ENCODE results near the gene PACSIN2.

Gene PACSIN2

GRCh38 chr22:42901790-42902508, 113.0 kb downstream of the PACSIN2 start:
- no peak for FAIRE-seq

GRCh38 chr22:42897960-42898359, 117.0 kb downstream of the PACSIN2 start:
- FAIRE-seq, result no peak

GRCh38 chr22:42895541-42895981, 119.4 kb downstream of the PACSIN2 start:
- FAIRE-seq, result no peak

GRCh38 chr22:42895087-42895486, 119.9 kb downstream of the PACSIN2 start:
- no peak for FAIRE-seq

- no peak for FAIRE-seq
These were observed 121.4 kb downstream of the PACSIN2 start for GRCh38 chr22:42893371-42894150.

- FAIRE-seq, result no peak
These were observed 122.2 kb downstream of the PACSIN2 start for GRCh38 chr22:42892571-42893316.

GRCh38 chr22:42892156-42892555, 122.8 kb downstream of the PACSIN2 start:
- FAIRE-seq, result no peak

GRCh38 chr22:42891696-42892095, 123.3 kb downstream of the PACSIN2 start:
- no peak for FAIRE-seq

- FAIRE-seq, result no peak
These were observed 123.9 kb downstream of the PACSIN2 start for GRCh38 chr22:42891008-42891407.

- FAIRE-seq, result no peak
These were observed 125.6 kb downstream of the PACSIN2 start for GRCh38 chr22:42889304-42889703.

GRCh38 chr22:42887523-42888507, 127.1 kb downstream of the PACSIN2 start:
- no peak for FAIRE-seq

GRCh38 chr22:42887120-42887519, 127.8 kb downstream of the PACSIN2 start:
- no peak for FAIRE-seq

- no peak for FAIRE-seq
These were observed 129.5 kb downstream of the PACSIN2 start for GRCh38 chr22:42885446-42885845.

- no peak for FAIRE-seq
These were observed 130.2 kb downstream of the PACSIN2 start for GRCh38 chr22:42884616-42885375.

GRCh38 chr22:42883970-42884369, 131.0 kb downstream of the PACSIN2 start:
- no peak for FAIRE-seq

- no peak for FAIRE-seq
These were observed 131.8 kb downstream of the PACSIN2 start for GRCh38 chr22:42883121-42883520.

- no peak for FAIRE-seq
These were observed 132.8 kb downstream of the PACSIN2 start for GRCh38 chr22:42881982-42882656.

GRCh38 chr22:42881298-42881697, 133.7 kb downstream of the PACSIN2 start:
- FAIRE-seq, result no peak

- FAIRE-seq, result no peak
These were observed 134.1 kb downstream of the PACSIN2 start for GRCh38 chr22:42880815-42881214.

- FAIRE-seq, result no peak
These were observed 135.5 kb downstream of the PACSIN2 start for GRCh38 chr22:42879371-42880021.

Data from A204.1 (cell line).